Activated CD4-positive, CD25-positive, alpha-beta regulatory T cell treated with anti-CD3 and anti-CD28 coated beads, Interleukin-2, amount 50 U/mL, for 24 hours (primary cell): Measurements from ENCODE around the gene GPRASP1.
"Not testable (repeated sequence)": the region's sequence is repeated elsewhere in the genome, so short reads cannot be mapped to it uniquely, and the experiment has no call there.

Source experiments
- ATAC-seq, 2 donors: fragments of 150-1000 bp; cut with Tn5 transposase; one replicate each; pipeline ENCODE4 v1.10.0; 2021; ENCODE audit warnings: mild to moderate bottlenecking in 1 of 2, moderate library complexity in 1 of 2

GPRASP1 gene, protein sequence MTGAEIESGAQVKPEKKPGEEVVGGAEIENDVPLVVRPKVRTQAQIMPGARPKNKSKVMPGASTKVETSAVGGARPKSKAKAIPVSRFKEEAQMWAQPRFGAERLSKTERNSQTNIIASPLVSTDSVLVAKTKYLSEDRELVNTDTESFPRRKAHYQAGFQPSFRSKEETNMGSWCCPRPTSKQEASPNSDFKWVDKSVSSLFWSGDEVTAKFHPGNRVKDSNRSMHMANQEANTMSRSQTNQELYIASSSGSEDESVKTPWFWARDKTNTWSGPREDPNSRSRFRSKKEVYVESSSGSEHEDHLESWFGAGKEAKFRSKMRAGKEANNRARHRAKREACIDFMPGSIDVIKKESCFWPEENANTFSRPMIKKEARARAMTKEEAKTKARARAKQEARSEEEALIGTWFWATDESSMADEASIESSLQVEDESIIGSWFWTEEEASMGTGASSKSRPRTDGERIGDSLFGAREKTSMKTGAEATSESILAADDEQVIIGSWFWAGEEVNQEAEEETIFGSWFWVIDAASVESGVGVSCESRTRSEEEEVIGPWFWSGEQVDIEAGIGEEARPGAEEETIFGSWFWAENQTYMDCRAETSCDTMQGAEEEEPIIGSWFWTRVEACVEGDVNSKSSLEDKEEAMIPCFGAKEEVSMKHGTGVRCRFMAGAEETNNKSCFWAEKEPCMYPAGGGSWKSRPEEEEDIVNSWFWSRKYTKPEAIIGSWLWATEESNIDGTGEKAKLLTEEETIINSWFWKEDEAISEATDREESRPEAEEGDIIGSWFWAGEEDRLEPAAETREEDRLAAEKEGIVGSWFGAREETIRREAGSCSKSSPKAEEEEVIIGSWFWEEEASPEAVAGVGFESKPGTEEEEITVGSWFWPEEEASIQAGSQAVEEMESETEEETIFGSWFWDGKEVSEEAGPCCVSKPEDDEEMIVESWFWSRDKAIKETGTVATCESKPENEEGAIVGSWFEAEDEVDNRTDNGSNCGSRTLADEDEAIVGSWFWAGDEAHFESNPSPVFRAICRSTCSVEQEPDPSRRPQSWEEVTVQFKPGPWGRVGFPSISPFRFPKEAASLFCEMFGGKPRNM (N-terminal part only)

DNA sequence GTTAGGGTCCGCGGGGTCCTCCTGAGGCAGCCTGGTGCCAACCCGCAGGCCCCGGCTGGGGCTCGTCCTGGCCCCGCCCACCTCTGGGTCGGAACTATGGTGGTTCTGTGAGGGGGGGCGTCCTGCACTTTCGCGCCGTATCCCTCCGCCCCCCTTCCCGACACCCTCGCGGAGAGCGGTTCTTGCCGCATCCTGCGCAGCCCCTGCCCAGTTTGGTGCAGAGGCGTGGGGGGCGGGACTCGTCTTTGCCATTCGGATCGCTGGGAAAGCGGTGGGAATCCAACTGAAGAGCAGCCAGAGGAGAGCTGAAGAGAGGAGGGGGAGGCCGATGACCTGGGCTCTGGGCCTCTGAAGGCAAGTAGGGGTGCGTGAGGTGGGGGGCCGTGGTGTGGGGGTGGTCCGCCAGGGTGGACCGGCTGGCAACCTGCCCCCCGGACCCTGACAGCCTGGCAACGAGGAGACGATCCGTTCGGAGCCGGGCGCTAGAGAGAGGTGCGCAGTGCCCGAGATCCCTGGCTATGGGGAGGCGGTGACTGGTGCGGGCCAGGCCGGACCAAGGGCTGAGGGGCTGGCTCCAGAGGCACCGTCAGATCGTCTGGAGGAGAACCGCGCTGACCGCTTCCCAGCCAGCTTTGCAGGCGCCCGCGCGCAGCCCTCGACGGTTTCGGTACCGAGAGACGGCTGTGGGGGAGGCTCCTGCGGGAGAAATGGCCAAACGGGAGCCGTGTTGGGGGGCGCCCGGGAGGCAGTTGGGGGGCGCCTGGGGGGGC, at the start of gene GPRASP1:
Gene GPRASP1 (plus strand): TSS at position 242 of the 770 bp plus-strand sequence. CDS start 2,431 bp downstream, outside the sequence.
- ATAC-seq = peak; percentile 44 to 46

DNA sequence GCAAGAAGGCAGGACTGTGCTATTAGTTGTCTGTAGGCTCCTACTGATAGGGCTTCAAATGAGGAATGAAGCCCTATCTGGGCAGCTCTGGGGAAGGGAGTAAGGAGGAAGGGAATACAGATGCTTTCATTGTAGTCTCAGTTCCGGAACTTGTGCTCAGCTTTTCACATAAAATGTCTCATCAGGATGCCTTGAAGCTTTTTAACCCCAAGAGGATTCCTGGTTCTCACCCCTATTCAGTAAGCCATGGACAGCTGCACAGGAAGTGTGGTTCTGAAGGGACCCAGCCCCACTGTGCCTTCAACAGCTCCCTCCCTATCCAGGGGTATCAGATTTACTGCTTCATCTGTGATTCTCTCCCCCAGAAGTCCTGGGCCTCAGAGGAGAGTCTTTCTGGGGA, 47.0 kb upstream of the GPRASP1 start:
- no peak for ATAC-seq

DNA sequence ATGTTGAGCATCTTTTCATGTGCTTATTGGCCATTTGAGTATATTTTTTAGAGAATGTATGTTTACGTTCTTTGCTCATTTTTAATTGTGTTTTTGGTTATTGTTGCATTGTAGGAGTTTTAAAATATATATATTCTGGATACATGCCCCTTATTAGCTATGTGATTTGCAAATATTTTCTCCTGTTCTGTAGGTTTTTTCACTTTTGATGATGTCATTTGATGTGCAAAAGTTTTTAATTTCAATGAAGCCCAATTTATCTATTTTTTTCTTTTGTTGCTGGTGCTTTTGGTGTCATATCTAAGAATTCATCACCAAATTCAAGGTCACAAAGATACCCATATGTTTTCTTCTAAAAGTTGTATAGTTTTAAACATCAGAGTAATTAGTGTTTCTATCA, 45.2 kb upstream of the GPRASP1 start:
- no peak for ATAC-seq

DNA sequence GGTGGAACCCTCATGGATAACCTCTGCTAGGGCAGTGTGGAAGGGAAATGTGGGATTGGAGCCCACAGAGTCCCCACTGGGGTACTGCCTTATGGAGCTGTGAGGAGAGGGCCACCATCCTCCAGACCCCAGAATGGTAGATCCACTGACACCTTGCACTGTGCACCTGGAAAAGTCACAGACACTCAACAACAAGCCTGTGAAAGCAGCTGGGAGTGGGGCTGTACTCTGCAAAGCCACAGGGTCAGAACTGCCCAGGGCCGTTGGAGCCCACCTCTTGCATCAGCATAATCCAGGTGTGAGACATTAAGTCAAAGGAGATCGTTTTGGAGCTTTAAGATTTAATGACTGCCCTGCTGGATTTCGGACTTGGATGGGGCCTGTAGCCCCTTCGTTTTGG, 40.4 kb upstream of the GPRASP1 start:
- no peak for ATAC-seq

DNA sequence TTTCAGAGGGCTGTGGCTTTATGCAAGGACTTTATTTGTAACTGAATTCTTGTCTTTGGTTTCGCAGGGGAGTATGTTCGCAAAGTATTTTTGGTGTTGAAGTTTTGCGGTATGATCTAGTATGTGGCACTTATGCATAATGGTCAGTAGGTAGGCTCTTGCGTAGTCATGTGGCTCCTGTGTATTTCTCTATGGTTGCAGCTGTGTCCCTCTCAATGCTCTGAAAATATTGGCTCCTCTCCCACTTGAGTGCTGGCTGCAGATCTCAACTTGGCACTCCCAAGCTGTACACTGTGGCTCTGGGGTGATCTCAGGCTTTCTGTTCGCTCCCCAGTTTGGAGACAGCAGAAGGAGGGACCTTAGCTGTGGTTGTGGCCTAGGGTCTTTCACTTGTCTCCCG, 27.2 kb upstream of the GPRASP1 start:
- no peak for ATAC-seq

DNA sequence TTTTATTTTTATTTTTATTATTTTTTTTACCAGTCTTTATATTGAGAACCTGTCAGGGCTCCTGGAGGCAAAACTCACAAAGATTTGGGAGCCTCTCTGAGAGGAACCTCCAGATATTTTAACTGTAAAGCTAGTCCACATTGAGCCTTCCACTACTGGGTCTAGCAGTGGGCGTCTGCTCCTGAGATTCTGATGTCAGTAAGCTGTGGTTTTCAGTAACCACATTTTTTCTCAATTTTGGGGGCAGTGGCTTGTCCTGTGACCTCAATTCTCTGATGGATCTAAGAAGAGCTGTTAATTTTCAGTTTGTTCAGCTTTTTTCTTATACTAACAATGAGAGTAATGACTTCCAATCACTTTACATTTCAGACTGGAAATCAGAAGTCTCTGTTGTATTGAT, 23.6 kb upstream of the GPRASP1 start:
- ATAC-seq = no peak

DNA sequence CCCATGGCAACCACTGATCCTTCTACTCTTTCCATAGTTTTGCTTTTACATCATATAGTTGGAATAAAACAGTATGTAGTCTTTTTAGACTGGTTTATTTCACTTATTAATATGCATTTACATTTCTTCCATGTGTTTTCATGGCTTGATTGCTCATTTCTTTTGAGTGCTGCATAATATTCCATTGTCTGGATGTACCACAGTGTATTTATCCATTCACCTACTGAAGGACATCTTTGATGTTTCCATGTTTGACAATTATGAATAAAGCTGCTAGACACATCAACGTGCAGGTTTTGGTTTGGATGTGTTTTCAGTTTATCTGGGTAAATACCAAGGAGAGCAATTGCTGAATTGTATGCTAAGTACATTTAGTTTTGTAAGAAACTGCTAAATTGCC, 13.7 kb upstream of the GPRASP1 start:
- ATAC-seq = no peak

DNA sequence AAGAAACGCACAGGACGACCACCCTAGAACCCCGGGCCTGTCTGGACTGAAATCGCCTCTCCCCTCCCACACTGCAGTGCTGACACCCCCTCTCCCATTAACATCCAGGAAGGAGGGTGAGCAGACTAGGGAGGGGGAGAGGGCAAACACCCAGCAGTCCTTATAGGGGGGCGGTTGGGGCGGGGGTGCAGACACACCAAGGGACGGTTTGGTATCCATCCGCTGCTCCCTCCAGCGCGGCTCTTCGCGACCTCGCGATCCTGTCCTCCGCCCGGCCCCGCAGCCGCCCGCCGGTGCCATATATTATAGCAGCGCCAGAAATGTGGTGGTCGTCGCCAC, 411 bp upstream of the GPRASP1 start:
- ATAC-seq = peak; percentile 13 to 17

DNA sequence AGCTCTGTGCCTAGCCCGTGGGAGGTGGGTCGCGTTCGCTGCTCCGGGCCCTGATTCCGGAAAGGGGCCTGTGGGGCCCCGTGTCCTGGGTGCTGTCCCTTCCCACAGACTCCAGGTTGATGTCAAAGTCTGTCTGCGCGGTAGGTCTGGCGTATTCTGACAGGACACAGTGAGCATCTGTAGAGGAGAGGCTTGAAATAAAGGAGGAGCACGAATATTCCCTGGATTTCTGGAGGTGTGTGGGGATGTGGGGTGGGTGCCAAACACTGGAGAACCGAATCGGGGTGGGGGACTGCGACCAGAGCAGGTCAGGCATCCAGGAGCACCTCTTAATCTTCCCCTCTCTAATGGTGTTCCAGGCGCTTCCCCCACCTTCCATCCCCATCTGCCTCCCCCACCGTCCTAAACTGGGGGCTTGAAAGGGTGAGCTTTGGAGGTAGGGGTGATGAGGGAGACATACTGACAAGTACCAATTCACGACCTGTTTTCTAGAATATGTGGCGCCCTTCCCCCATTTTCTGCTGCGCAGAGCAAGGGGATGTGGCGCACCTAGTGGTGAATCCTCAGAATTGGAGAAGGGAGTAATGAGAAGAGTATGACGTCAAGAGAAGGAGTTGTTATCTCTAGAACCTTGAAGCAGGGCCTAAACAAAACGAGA, 877 bp downstream of the GPRASP1 start:
- ATAC-seq = peak; percentile 68 to 80

DNA sequence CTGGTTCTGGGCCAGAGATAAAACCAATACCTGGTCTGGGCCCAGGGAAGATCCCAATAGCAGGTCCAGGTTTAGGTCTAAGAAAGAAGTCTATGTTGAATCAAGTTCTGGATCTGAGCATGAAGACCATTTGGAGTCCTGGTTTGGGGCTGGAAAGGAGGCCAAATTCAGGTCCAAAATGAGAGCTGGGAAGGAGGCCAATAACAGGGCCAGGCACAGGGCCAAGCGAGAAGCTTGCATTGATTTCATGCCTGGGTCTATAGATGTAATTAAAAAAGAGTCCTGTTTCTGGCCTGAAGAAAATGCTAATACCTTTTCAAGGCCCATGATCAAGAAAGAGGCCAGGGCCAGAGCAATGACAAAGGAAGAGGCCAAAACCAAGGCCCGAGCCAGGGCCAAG, 3.4 kb downstream of the GPRASP1 start:
- no peak for ATAC-seq

DNA sequence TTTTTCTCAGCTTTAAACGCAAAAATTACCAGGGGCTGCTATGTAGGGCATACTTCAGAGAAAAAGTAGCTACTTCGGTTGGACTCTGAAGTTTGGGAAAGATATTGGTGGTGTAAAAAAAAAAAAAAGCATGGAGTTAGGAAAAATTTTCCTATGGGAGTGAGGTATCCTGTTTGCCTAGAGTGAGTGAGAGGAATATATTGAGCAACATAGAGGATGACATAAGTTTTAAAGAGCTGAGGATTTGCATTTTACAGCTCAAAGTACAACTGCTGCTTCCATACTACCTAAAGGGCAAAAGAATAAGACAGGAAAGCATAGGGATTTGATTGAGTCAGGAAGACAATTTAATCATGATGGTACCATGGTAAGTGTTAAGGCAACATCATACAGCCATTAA, 7.3 kb downstream of the GPRASP1 start:
- ATAC-seq = no peak

DNA sequence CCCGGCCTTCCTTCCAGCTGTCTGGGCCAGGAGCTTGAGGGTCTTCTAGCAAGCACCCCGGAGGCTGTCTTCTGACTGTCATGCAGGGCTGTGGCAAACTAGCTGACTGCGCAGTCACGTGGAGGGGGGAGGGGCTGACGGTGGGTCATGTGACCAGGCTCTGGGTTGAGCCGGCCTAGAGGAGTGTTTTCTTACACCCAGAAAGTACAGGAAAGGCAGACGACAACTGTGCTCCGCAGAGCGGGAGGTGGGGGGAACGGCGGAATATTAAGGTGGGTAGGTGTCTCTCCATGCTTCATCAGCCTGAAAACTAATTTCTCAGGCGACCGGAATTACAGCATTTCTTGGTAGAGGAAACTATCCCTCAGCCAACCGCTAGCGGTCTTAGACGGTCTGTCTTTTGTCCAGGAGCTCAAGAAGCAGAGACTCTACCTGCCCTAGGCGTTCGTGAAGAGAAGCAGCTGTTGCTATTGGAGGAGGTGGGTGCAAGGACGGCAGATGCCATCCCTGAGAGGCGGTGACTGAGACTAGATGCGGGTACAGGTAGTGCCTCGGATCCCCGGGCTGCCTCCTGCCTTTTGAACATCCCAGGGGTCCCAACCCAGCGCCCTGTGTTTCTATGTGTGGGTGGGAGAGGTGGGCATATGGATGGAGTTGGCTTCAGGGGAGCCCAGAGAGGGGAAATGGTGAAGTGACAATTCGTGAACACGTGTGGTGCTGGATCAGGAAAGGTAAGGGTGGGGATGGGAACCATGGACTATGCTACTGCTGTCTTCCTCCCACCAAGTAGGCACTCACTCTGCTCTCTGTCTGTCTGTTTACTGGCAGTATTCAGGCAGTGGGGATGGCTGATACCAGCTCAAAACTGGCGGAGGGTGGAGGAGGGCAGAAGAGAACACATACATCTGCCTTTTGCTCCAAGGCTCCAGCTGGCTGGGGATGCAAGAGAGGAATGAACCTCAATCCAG, 8.8 kb downstream of the GPRASP1 start:
- ATAC-seq = peak; percentile 98 to 99

DNA sequence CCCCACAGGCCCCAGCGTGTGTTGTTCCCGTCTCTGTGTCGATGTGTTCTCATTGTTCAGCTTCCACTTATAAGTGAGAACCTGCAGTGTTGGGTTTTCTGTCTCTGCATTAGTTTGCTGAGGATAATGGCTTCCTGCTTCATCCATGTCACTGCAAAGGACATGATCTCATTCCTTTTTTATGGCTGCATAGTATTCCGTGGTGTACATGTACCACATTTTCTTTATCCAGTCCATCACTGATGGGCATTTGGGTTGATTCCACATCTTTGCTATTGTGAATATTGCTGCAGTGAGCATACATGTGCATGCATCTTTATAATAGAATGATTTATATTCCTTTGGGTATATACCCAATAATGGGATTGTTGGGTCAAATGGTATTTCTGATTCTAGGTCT, 12.5 kb downstream of the GPRASP1 start:
- ATAC-seq = not testable (repeated sequence)

DNA sequence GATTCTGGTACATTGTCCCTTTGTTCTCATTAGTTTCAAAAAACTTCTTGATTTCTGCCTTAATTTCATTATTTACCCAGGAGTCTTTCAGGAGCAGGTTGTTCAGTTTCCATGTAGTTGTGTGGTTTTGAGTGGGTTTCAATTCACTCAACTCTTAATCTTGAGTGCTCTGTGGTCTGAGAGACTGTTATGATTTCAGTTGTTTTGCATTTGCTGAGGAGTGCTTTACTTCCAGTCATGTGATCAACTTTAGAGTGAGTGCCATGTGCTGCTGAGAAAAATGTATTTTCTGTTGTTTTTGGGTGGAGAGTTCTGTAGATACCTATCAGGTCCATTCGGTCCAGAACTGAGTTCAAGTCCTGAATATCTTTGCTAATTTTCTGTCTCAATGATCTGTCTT, 15.8 kb downstream of the GPRASP1 start:
- not testable (repeated sequence) for ATAC-seq

DNA sequence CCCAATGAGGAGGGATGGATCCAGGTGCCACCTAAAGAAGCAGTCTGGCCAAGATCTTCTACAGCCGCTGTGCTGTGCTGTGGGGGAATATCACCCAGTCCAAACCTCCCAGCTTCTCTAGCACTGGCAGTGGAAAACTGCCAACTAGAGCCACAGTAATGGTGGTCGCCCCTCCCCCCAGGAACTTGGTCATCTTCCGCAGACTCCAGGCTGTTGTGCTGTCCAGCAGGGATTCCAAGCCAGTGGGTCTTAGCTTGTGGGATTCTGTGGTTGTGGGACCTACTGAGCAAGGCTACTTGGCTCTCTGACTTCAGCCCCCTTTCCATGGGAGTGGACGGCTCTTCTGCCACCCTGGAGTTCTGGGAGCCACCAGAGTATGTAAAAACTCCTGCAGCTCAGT, 18.2 kb downstream of the GPRASP1 start:
- no peak for ATAC-seq

DNA sequence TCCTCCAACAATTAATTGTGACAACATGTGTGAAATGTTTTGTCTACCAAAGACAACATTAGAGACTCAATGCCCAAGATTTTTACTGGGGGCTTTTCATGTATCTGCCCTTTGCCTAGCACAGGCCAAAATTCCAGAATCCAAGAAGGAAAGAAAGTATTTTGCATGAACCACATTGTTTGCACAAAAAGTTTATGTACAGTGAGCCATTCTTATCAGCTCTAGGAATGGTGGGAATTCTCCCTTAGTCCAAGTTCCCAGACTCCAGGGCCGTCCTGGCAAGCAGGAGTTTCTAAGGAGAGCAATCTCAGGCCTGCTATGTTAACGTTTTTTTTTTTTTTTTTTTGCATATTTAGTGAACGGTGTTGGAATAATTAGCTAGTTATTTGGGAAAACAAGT, 21.6 kb downstream of the GPRASP1 start:
- ATAC-seq = no peak

DNA sequence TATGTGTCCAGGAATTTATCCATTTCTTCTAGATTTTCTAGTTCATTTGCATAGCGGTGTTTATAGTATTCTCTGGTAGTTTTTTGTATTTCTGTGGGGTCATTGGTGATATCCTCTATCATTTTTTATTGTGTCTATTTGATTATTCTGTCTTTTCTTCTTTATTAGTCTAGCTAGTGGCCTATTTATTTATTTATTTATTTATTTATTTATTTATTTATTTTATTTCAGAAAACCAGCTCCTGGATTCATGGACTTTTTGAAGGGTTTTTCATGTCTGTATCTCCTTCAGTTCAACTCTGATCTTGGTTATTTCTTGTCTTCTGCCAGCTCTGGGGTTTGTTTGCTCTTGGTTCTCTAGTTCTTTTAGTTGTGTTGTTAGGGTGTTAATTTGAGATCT, 26.2 kb downstream of the GPRASP1 start:
- not testable (repeated sequence) for ATAC-seq

DNA sequence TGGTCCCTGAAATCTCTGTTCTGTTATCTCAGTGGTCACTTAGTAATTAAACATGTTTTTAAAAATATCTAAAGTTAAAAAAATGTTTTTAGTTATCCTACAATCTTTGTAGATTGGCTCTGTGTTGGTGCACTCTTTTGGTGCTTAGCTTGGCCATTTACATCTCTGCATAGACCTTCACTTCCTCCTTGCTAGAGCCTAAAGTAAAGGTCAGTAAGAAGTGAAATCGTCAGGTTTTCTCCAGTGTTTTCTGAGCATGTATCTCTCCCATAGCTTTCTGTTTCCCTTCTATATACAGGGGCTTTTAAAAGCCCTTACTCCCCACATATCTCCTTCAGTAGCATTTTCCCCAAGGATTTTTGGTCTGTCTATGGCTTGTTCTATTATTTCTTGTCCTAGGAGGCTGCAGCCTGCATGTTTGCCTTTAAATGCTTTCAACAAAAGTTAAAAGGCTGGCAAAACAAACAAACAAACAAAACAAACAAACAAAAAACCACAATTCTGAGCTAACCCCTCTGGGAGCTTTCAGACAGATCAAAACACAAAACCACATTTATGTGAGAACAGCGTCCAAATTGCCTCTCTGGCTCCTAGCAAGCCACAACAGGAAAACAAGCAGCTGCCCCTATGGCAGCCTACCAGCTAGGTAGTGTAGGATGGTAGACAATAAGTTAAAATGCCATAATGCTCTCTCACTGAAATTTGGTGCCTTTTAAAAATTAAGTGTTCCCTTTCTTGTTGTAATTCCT, 33.7 kb downstream of the GPRASP1 start:
- ATAC-seq = no peak

DNA sequence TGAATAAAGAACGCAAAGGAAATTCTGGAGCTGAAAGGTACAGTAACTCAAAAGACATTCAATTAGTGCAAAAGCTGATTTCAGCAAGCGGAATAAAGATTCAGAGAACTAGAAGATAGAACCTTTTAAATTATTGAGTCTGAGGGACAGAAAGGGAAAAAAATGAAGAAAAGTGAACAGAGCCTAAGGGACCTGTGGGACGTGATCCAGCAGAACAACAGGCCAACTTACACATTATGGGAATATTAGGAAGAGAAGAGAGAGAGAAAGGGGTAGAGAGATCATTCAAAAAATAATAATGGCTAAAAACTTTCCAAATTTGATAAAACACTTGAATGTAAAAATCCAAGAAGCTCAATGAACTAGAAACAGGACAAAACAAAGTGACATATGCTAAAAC, 43.5 kb downstream of the GPRASP1 start:
- ATAC-seq = no peak

DNA sequence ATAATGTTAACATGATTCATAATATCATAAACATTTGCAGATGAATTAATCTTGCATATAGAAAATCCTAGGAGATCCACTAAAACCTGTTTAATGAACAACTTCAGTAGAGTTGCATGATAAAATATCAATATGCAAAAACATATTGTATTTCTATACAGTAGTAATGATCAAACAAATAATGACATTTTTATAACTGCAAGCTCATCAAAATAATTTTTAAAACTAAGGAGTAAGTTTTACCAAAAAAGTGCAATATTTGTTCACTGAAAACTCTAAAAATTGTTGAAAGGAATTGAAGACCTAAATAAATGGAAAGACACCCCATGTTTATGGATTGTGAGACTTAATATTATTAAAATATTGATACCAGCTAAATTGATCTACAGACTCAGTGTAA, 45.0 kb downstream of the GPRASP1 start:
- no peak for ATAC-seq
